Suprapubic skin (tissue), 4 donors: ENCODE measurements around the gene ASB10. TPM values are rescaled to one million over a fixed set of nuclear protein-coding genes. Genes with fewer than 3 reads are reported as not detected.

Experiments used
- DNase-seq, 2 donors: peaks; one replicate each; pipeline ENCODE4 v3.0.0-alpha.2; 2019; ENCODE audit warnings: low spot score in 2 of 2
- H3K27ac ChIP-seq: fragments of 200-600 bp; sonication (generic); one replicate; pipeline ENCODE4 v1.5.1; 2019
- H3K27me3 ChIP-seq: fragments of 200-600 bp; sonication (generic); one replicate; pipeline ENCODE4 v1.5.1; 2019
- H3K36me3 ChIP-seq: fragments of 200-600 bp; sonication (generic); one replicate; pipeline ENCODE4 v1.5.1; 2019
- H3K4me1 ChIP-seq: fragments of 200-600 bp; sonication (generic); one replicate; pipeline ENCODE4 v1.5.1; 2019
- H3K4me3 ChIP-seq: fragments of 200-600 bp; sonication (generic); one replicate; pipeline ENCODE4 v1.5.1; 2019; ENCODE audit warnings: mild to moderate bottlenecking
- H3K9me3 ChIP-seq: fragments of 200-600 bp; sonication (generic); one replicate; pipeline ENCODE4 v1.5.1; 2019
- CTCF ChIP-seq, 2 donors: fragments of 200-600 bp in 1 of 2; fragments of 450-650 bp in 1 of 2; sonication (generic) in 1 of 2; IDR thresholded peaks; one replicate each; pipeline ENCODE4 v1.5.1; 2016 to 2019; ENCODE audit warnings: antibody characterized with exemption in 2 of 2, mild to moderate bottlenecking in 1 of 2, moderate library complexity in 1 of 2
- EP300 ChIP-seq: sonication (generic); formaldehyde crosslinking; IDR thresholded peaks from one replicate; pipeline ENCODE4 v1.6.1; 2017; ENCODE audit warnings: antibody characterized with exemption
- POLR2A ChIP-seq, 2 donors: fragments of 450-650 bp; IDR thresholded peaks; one replicate each; pipeline ENCODE4 v1.6.1; 2017; ENCODE audit warnings: antibody characterized with exemption in 2 of 2, mild to moderate bottlenecking in 2 of 2, moderate library complexity in 2 of 2
- POLR2AphosphoS5 ChIP-seq, 3 donors: sonication (generic); formaldehyde crosslinking; IDR thresholded peaks; one replicate each; pipeline ENCODE4 v1.6.1; 2017; ENCODE audit warnings: antibody characterized with exemption in 3 of 3
- WGBS: methylation state at CpG from one replicate; pipeline ENCODE4 v1.1.5; 2018; 5-methylcytosine and 5-hydroxymethylcytosine counted together
- total RNA-seq, 4 donors: library from RNA; depleted of rRNA; stranded (reverse); fragments of >200 nt; gene quantifications; one replicate each; pipeline ENCODE4 v1.1.0, GENCODE V29; 2016

ASB10 gene
- total RNA-seq, 4 donors from 2014 or later, result not detected

- peaks cover 51% of the 10 kb centered on the region for H3K27me3 ChIP-seq
- no peak overlapping the region for H3K4me3 ChIP-seq
- no peaks in the 10 kb centered on the region for H3K9me3 ChIP-seq
- no peaks in the 10 kb centered on the region for H3K4me1 ChIP-seq
- DNase-seq, result no peak
- H3K27ac ChIP-seq, result no peak overlapping the region
- WGBS, result 96% methylated on average over 9 of the region's 9 CpGs
- H3K36me3 ChIP-seq, result no peaks in the 10 kb centered on the region
- TF ChIP-seq EP300, result no peak
- no peak for TF ChIP-seq CTCF (IDR thresholded peaks at IDR 0.05)
- TF ChIP-seq POLR2AphosphoS5 (IDR thresholded peaks at IDR 0.05), result no peak
- no peak for TF ChIP-seq POLR2A (IDR thresholded peaks at IDR 0.05)
Measured at GRCh38 chr7:151176401-151176800, 10.6 kb downstream of the ASB10 start.

GRCh38 chr7:151175793-151176311 lies 11.2 kb downstream of the ASB10 start:
- Histone ChIP-seq H3K36me3 (no peaks in the 10 kb centered on the region), H3K4me3 (no peak overlapping the region), H3K9me3 (no peaks in the 10 kb centered on the region), H3K27ac (no peak overlapping the region), H3K4me1 (no peaks in the 10 kb centered on the region), H3K27me3 (peaks cover 49% of the 10 kb centered on the region)
- no peak for DNase-seq
- TF ChIP-seq CTCF (IDR thresholded peaks at IDR 0.05) (no peak), POLR2A (IDR thresholded peaks at IDR 0.05) (no peak), POLR2AphosphoS5 (IDR thresholded peaks at IDR 0.05) (no peak), EP300 (no peak)
- 71% methylated on average over 8 of the region's 23 CpGs for WGBS

GRCh38 chr7:151175047-151175792 lies 11.8 kb downstream of the ASB10 start:
- no peak overlapping the region for H3K4me3 ChIP-seq
- H3K27me3 ChIP-seq, result peaks cover 49% of the 10 kb centered on the region
- 82% methylated on average over 16 of the region's 16 CpGs for WGBS
- DNase-seq, result no peak
- no peaks in the 10 kb centered on the region for H3K9me3 ChIP-seq
- H3K36me3 ChIP-seq, result no peaks in the 10 kb centered on the region
- no peaks in the 10 kb centered on the region for H3K4me1 ChIP-seq
- TF ChIP-seq CTCF (IDR thresholded peaks at IDR 0.05), result no peak
- no peak for TF ChIP-seq EP300
- TF ChIP-seq POLR2AphosphoS5 (IDR thresholded peaks at IDR 0.05), result no peak
- no peak for TF ChIP-seq POLR2A (IDR thresholded peaks at IDR 0.05)
- no peak overlapping the region for H3K27ac ChIP-seq

- Histone ChIP-seq H3K9me3 (no peaks in the 10 kb centered on the region), H3K27ac (no peak overlapping the region), H3K4me1 (no peaks in the 10 kb centered on the region), H3K36me3 (no peaks in the 10 kb centered on the region), H3K4me3 (no peak overlapping the region), H3K27me3 (peaks cover 50% of the 10 kb centered on the region)
- 59% methylated on average over 55 of the region's 77 CpGs for WGBS
- no peak for DNase-seq
- TF ChIP-seq EP300, result no peak
Measured at GRCh38 chr7:151174246-151175046, 12.6 kb downstream of the ASB10 start.

GRCh38 chr7:151173386-151174245 lies 13.4 kb downstream of the ASB10 start:
- 82% methylated on average over 41 of the region's 43 CpGs for WGBS
- H3K27me3 ChIP-seq, result peaks cover 59% of the 10 kb centered on the region

More at GRCh38 chr7:151173386-151174245, 13.4 kb downstream of the ASB10 start:
- no peaks in the 10 kb centered on the region for H3K9me3 ChIP-seq
- no peak for DNase-seq
- no peak overlapping the region for H3K27ac ChIP-seq
- no peak for TF ChIP-seq POLR2AphosphoS5 (IDR thresholded peaks at IDR 0.05)
- TF ChIP-seq POLR2A (IDR thresholded peaks at IDR 0.05), result no peak
- no peak for TF ChIP-seq CTCF (IDR thresholded peaks at IDR 0.05)
- TF ChIP-seq EP300, result no peak
- H3K4me1 ChIP-seq, result no peaks in the 10 kb centered on the region
- no peaks in the 10 kb centered on the region for H3K36me3 ChIP-seq
- H3K4me3 ChIP-seq, result no peak overlapping the region
